Nephron (organoid): ENCODE measurements around the gene C19orf12.

ENCODE experiments used
- H3K27ac Mint-ChIP-seq, 3 experiments: 2 replicates each; pipeline ENCODE4 v1.8.0; 2020; ENCODE audit warnings: mixed read lengths in 3 of 3, mild to moderate bottlenecking in 2 of 3, moderate library complexity in 1 of 3
- H3K27me3 Mint-ChIP-seq: 2 replicates; pipeline ENCODE4 v1.8.0; 2021; ENCODE audit warnings: low read depth, mild to moderate bottlenecking, moderate library complexity, mixed read lengths
- H3K36me3 Mint-ChIP-seq: 2 replicates; pipeline ENCODE4 v1.8.0; 2020; ENCODE audit warnings: low read depth, mixed read lengths
- H3K4me1 Mint-ChIP-seq: 2 replicates; pipeline ENCODE4 v1.8.0; 2020; ENCODE audit warnings: mixed read lengths
- H3K4me3 Mint-ChIP-seq, 3 experiments: 2 replicates each; pipeline ENCODE4 v1.8.0; 2020; ENCODE audit warnings: mild to moderate bottlenecking in 3 of 3, mixed read lengths in 3 of 3, moderate library complexity in 2 of 3
- H3K9me3 Mint-ChIP-seq: 2 replicates; pipeline ENCODE4 v1.8.0; 2020; ENCODE audit warnings: mixed read lengths
- CTCF ChIP-seq, 3 experiments: fragments of 200-600 bp; sonication (generic); IDR thresholded peaks; one replicate each; pipeline ENCODE4 v1.5.0; 2021; ENCODE audit warnings: antibody characterized with exemption in 3 of 3; ENCODE audit not compliant: unreplicated experiment in 3 of 3

C19orf12 gene

GRCh38 chr19:29665826-29666577 is 49.1 kb downstream of the C19orf12 start:
- peak overlapping the region; percentile 72 to 79 (median 77) for H3K4me3 Mint-ChIP-seq
- H3K27ac Mint-ChIP-seq = peak overlapping the region in 2 of 3 experiments; percentile 65 to 81
- H3K27me3 Mint-ChIP-seq = peaks cover 13% of the 10 kb centered on the region
- H3K9me3 Mint-ChIP-seq = no peaks in the 10 kb centered on the region
- H3K4me1 Mint-ChIP-seq = peaks cover 36% of the 10 kb centered on the region
- no peak for TF ChIP-seq CTCF (IDR thresholded peaks at IDR 0.05; ENCODE audit: unreplicated experiment in 3 of 3)
- H3K36me3 Mint-ChIP-seq = no peaks in the 10 kb centered on the region

- Mint-ChIP-seq H3K9me3 (no peaks in the 10 kb centered on the region), H3K27ac (peak within 1 kb of the TSS in 1 of 3 experiments; percentile 65), H3K4me3 (peak within 1 kb of the TSS; percentile 79 to 85 (median 83)), H3K36me3 (no peaks in the 10 kb centered on the region), H3K27me3 (peaks cover 16% of the 10 kb centered on the region), H3K4me1 (peaks cover 39% of the 10 kb centered on the region)
- TF ChIP-seq CTCF (IDR thresholded peaks at IDR 0.05; ENCODE audit: unreplicated experiment in 3 of 3) = no peak
Observed at GRCh38 chr19:29665215-29665825, 49.7 kb downstream of the C19orf12 start, which contains the start of gene PLEKHF1. PLEKHF1 (plus strand) TSS chr19:29665461; CDS start chr19:29673840, 8,379 bp downstream.

- Mint-ChIP-seq H3K4me1 (peaks cover 39% of the 10 kb centered on the region), H3K9me3 (no peaks in the 10 kb centered on the region), H3K27ac (no peak overlapping the region), H3K36me3 (no peaks in the 10 kb centered on the region), H3K27me3 (peaks cover 16% of the 10 kb centered on the region), H3K4me3 (peak overlapping the region; percentile 79 to 85 (median 83))
- TF ChIP-seq CTCF (IDR thresholded peaks at IDR 0.05; ENCODE audit: unreplicated experiment in 3 of 3) = no peak
Observed at GRCh38 chr19:29664753-29665214, 50.3 kb downstream of the C19orf12 start.

- no peaks in the 10 kb centered on the region for H3K36me3 Mint-ChIP-seq
- H3K9me3 Mint-ChIP-seq = no peaks in the 10 kb centered on the region
- TF ChIP-seq CTCF (IDR thresholded peaks at IDR 0.05; ENCODE audit: unreplicated experiment in 3 of 3) = no peak
- H3K4me3 Mint-ChIP-seq = peak overlapping the region; percentile 79 to 85 (median 83)
- peaks cover 39% of the 10 kb centered on the region for H3K4me1 Mint-ChIP-seq
- no peak overlapping the region for H3K27ac Mint-ChIP-seq
- H3K27me3 Mint-ChIP-seq = peaks cover 14% of the 10 kb centered on the region
Observed at GRCh38 chr19:29663861-29664752, 51.0 kb downstream of the C19orf12 start.

- no peak for TF ChIP-seq CTCF (IDR thresholded peaks at IDR 0.05; ENCODE audit: unreplicated experiment in 3 of 3)
- Mint-ChIP-seq H3K27me3 (peaks cover 17% of the 10 kb centered on the region), H3K4me3 (peak overlapping the region; percentile 25 to 47 (median 45)), H3K36me3 (no peaks in the 10 kb centered on the region), H3K27ac (peak overlapping the region; percentile 74 to 87 (median 87)), H3K9me3 (peaks cover 2% of the 10 kb centered on the region), H3K4me1 (peaks cover 39% of the 10 kb centered on the region)
Observed at GRCh38 chr19:29662604-29663404, 52.3 kb downstream of the C19orf12 start.
